Common myeloid progenitor, CD34-positive (primary cell): ENCODE measurements around the gene EIF3J. TPM values are rescaled to one million over a fixed set of nuclear protein-coding genes. Genes with fewer than 3 reads are reported as not detected.

Experiments
- CTCF ChIA-PET: fragments of 350-600 bp; sonication (Branson Sonifier 250); formaldehyde crosslinking; loops from one replicate; lab custom pipeline; 2021; ENCODE audit warnings: antibody characterized with exemption; lab: Charles Lee
- POLR2A ChIA-PET: fragments of 350-600 bp; sonication (Branson Sonifier 250); formaldehyde crosslinking; loops from one replicate; lab custom pipeline; 2021; ENCODE audit warnings: antibody characterized with exemption; lab: Charles Lee
- DNase-seq, 3 donors: peaks; one replicate each; pipeline versions ENCODE4 v3.0.0 to v3.0.0-alpha.2; 2013
- H3K27ac ChIP-seq, 2 experiments: 1 replicate in 1 of 2; 2 replicates in 1 of 2; pipeline ENCODE4 v1.7.0; 2013; ENCODE audit warnings: inconsistent platforms in 2 of 2, low read length in 2 of 2, mild to moderate bottlenecking in 2 of 2, low read depth in 1 of 2, moderate library complexity in 1 of 2; ENCODE audit not compliant: severe bottlenecking in 2 of 2, insufficient read depth in 1 of 2, poor library complexity in 1 of 2
- H3K27me3 ChIP-seq, 5 experiments: replicated peaks in 2 of 5; 1 replicate in 3 of 5; 2 replicates in 2 of 5; pipeline versions ENCODE4 v1.6.1 to v1.7.0; 2013; ENCODE audit warnings: low read length in 4 of 5, mild to moderate bottlenecking in 2 of 5, moderate library complexity in 2 of 5, inconsistent platforms in 1 of 5; ENCODE audit not compliant: insufficient read depth in 5 of 5, control insufficient read depth in 4 of 5
- H3K36me3 ChIP-seq, 4 experiments: 1 replicate in 2 of 4; 2 replicates in 2 of 4; pipeline versions ENCODE4 v1.6.1 to v1.7.0; 2013; ENCODE audit warnings: low read length in 3 of 4, control low read depth in 1 of 4, mild to moderate bottlenecking in 1 of 4; ENCODE audit not compliant: control insufficient read depth in 4 of 4, insufficient read depth in 4 of 4
- H3K4me1 ChIP-seq, 4 experiments: 1 replicate in 3 of 4; 2 replicates in 1 of 4; pipeline versions ENCODE4 v1.6.1 to v1.7.1; 2013; ENCODE audit warnings: low read length in 3 of 4, mild to moderate bottlenecking in 3 of 4, control low read depth in 1 of 4, inconsistent platforms in 1 of 4, moderate library complexity in 1 of 4; ENCODE audit not compliant: control insufficient read depth in 4 of 4, insufficient read depth in 4 of 4; ENCODE audit errors: control extremely low read depth in 1 of 4
- H3K4me3 ChIP-seq, 7 experiments: 1 replicate in 4 of 7; 2 replicates in 3 of 7; pipeline versions ENCODE4 v1.5.1 to v1.7.0; 2013; ENCODE audit warnings: mild to moderate bottlenecking in 7 of 7, low read length in 6 of 7, moderate library complexity in 6 of 7, inconsistent platforms in 2 of 7, low read depth in 2 of 7, control low read depth in 1 of 7; ENCODE audit not compliant: insufficient read depth in 4 of 7, control insufficient read depth in 1 of 7; ENCODE audit errors: extremely low read depth in 1 of 7
- H3K9me3 ChIP-seq, 5 experiments: 1 replicate in 4 of 5; 2 replicates in 1 of 5; pipeline versions ENCODE4 v1.6.1 to v1.7.1; 2013; ENCODE audit warnings: low read length in 4 of 5, mild to moderate bottlenecking in 2 of 5, inconsistent platforms in 1 of 5, low read depth in 1 of 5, moderate library complexity in 1 of 5; ENCODE audit not compliant: control insufficient read depth in 4 of 5, insufficient read depth in 2 of 5; ENCODE audit errors: control extremely low read depth in 1 of 5
- WGBS: methylation state at CpG from one replicate; pipeline ENCODE4 v1.1.5; 2013; ENCODE audit not compliant: insufficient coverage; 5-methylcytosine and 5-hydroxymethylcytosine counted together
- polyA plus RNA-seq: library from polyadenylated mRNA; unstranded; fragments of 120-200 nt; gene quantifications from one replicate; pipeline ENCODE4 v1.2.1, GENCODE V29; 2013

The EIF3J gene, protein sequence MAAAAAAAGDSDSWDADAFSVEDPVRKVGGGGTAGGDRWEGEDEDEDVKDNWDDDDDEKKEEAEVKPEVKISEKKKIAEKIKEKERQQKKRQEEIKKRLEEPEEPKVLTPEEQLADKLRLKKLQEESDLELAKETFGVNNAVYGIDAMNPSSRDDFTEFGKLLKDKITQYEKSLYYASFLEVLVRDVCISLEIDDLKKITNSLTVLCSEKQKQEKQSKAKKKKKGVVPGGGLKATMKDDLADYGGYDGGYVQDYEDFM
- 84.3 TPM for polyA plus RNA-seq

DNA sequence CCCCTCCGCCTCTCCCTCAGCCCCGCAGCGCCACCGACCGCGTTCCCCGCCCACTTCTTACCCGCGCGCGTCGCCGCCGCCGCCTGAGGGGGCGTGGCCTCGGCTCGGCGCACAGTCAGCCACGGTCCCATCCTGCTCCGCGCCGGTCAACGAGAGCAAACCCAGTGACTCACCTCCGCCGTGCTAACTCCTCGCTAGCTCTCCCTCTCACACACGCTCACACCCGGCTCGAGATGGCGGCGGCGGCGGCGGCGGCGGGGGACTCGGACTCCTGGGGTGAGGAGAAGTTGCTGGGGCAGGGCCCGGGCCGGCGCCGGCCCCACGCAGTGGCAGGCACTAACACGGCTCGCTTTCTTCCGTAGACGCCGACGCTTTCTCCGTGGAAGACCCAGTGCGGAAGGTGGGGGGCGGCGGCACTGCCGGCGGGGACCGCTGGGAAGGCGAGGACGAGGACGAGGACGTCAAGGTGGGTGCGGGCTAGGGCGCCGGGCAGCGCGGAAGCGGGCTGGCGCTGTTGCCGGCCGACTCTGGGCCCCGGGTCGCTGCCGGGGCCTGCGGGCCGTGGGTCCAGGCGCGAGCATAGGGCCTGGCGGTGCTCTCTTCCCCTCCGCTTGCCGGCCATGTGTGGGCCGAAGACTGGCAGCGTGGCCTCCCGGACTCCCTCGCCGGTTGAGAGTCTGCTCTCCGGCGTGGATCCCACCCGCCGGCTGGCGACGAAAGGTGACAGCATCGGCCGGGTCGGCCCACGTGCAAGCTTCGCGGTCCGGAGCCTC, at the start of gene EIF3J:
Gene EIF3J (plus strand): TSS at position 186 of the 773 bp plus-strand sequence. CDS start 48 bp downstream, at position 234.
- CTCF ChIA-PET: interaction anchor here (1.0 to 2.3 kb wide), 7 partner anchors 9 to 177 kb away, joined by 3 to 10 read pairs (median 5); no protein-coding TSS in a partner anchor
- peak; percentile 96 to 98 (median 98) for DNase-seq
- no peaks in the 10 kb centered on the region for H3K27me3 ChIP-seq
- H3K36me3 ChIP-seq: peaks cover 3 to 21% (median 10%) of the 10 kb centered on the region in 4 experiments
- peaks cover 11 to 29% (median 25%) of the 10 kb centered on the region in 4 experiments for H3K4me1 ChIP-seq
- POLR2A ChIA-PET: interaction anchor here (0.7 to 1.4 kb wide), 4 partner anchors 8 to 490 kb away, joined by 3 to 4 read pairs (median 4); no protein-coding TSS in a partner anchor
- peak within 1 kb of the TSS; percentile 91 to 96 for H3K27ac ChIP-seq
- no peaks in the 10 kb centered on the region for H3K9me3 ChIP-seq
- WGBS: 0% methylated on average over 87 of the region's 97 CpGs
- H3K4me3 ChIP-seq: peak within 1 kb of the TSS; percentile 81 to 93 (median 93)

DNA sequence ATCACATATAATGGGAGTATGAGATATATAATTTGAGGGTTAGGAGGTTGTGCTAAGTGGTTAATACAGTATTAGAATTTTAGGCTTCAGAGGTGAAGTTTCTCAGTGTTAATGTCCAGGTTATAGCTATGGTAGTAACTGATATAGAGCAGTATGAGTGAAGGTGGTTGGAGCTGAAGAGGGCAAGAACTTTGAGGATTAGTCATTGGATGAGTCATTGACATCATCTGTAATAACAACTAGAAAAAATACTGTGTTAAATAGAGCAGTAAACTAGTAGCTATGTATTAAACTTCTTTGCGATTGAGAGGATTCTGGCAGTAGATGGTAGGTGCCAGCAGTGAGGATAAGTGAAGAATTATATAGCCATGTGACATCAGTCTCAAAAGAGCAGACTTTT, 47.5 kb upstream of the EIF3J start:
- Histone ChIP-seq H3K9me3 (no peaks in the 10 kb centered on the region), H3K4me3 (no peak overlapping the region), H3K27ac (no peak overlapping the region), H3K36me3 (peaks cover 23 to 49% (median 39%) of the 10 kb centered on the region in 4 experiments), H3K4me1 (no peaks in the 10 kb centered on the region), H3K27me3 (no peaks in the 10 kb centered on the region)
- peak in 1 of 3 donors; percentile 9 for DNase-seq
- ChIA-PET POLR2A (no interaction called here), CTCF (interaction anchor here (0.8 to 2.0 kb wide), 3 partner anchors 12 to 587 kb away, joined by 3 to 6 read pairs (median 3); no protein-coding TSS in a partner anchor)
- 100% methylated on average over 1 of the region's 1 CpG for WGBS

DNA sequence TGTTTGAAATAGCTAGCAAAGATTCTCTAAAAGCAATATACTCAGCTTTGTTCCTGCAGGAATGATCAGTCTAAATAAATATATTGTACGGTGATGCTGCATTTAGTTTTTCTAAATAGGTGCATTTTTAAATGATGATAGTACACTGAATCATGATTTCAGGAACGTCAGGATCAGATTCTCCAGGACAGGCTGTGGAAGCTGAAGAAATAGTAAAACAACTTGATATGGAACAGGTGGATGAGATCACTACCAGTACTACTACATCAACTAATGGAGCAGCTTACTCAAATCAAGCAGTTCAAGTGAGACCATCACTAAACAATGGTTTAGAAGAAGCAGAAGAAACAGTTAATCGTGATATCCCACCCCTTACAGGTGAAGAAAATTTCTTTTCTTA, 46.3 kb upstream of the EIF3J start:
- POLR2A ChIA-PET: interaction anchor here (0.6 kb wide), 2 partner anchors 133 to 181 kb away, joined by 3 read pairs; no protein-coding TSS in a partner anchor
- H3K36me3 ChIP-seq: peaks cover 19 to 47% (median 34%) of the 10 kb centered on the region in 4 experiments

DNA sequence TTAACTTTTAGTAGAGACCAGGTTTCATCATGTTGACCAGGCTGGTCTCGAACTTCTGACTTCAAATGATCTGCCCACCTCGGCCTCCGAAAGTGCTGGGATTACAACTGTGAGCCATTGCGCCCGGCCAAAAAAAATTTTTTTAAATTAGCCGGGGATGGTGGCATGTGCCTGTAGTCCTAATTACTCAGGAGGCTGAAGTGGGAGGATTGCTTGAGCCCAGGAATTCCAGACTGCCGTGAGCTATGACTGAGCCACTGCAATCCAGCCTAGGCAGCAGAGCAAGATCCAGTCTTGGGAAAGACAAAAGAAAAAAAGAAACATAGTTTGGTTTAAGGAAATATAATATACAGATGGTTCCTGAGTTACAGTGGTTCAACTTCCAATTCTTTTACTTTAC, 44.9 kb upstream of the EIF3J start:
- Histone ChIP-seq H3K4me1 (no peaks in the 10 kb centered on the region), H3K9me3 (no peaks in the 10 kb centered on the region), H3K27ac (peak overlapping the region in 1 of 2 experiments; percentile 25), H3K4me3 (no peak overlapping the region), H3K27me3 (no peaks in the 10 kb centered on the region), H3K36me3 (peaks cover 14 to 49% (median 31%) of the 10 kb centered on the region in 4 experiments)
- WGBS: 98% methylated on average over 7 of the region's 7 CpGs
- ChIA-PET CTCF (interaction anchor here (1.2 kb wide), 1 partner anchor 9 kb away, joined by 3 read pairs; no protein-coding TSS in a partner anchor), POLR2A (no interaction called here)
- DNase-seq: no peak

More for the DNA sequence above, 46.3 kb upstream of the EIF3J start:
- Histone ChIP-seq H3K4me3 (no peak overlapping the region), H3K27ac (no peak overlapping the region), H3K9me3 (no peaks in the 10 kb centered on the region), H3K4me1 (no peaks in the 10 kb centered on the region), H3K27me3 (no peaks in the 10 kb centered on the region)
- DNase-seq: no peak
- WGBS: no CpG with 5 or more reads among the region's 3 CpGs
- CTCF ChIA-PET: interaction anchor here (1.3 to 2.0 kb wide), 3 partner anchors 11 to 27 kb away, joined by 3 to 6 read pairs (median 3); no protein-coding TSS in a partner anchor

DNA sequence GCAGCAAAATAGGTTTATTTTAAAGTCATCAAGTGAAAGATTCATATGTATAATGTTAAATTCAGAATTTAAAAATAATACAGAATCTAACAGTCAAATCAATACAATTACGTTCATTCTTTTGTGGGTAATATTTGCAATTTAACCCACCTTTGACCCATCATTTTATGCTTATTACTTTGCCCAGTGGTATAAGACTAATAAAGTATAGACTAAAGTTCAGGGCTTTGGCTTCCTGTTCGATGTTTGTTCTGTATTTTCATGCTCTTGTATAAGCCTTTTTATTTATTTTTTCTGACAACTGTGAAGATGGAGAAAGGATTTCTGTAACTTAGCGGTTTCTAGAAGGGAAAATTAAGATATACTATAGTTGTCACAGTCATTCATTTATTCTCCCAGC, 44.3 kb upstream of the EIF3J start:
- POLR2A ChIA-PET: no interaction called here
- H3K27ac ChIP-seq: no peak overlapping the region
- peaks cover 11 to 49% (median 26%) of the 10 kb centered on the region in 4 experiments for H3K36me3 ChIP-seq
- no peaks in the 10 kb centered on the region for H3K4me1 ChIP-seq
- no peaks in the 10 kb centered on the region for H3K9me3 ChIP-seq
- H3K27me3 ChIP-seq: no peaks in the 10 kb centered on the region
- CTCF ChIA-PET: interaction anchor here (1.2 kb wide), 1 partner anchor 8 kb away, joined by 3 read pairs; no protein-coding TSS in a partner anchor
- no CpG with 5 or more reads among the region's 3 CpGs for WGBS
- no peak for DNase-seq
- no peak overlapping the region for H3K4me3 ChIP-seq

DNA sequence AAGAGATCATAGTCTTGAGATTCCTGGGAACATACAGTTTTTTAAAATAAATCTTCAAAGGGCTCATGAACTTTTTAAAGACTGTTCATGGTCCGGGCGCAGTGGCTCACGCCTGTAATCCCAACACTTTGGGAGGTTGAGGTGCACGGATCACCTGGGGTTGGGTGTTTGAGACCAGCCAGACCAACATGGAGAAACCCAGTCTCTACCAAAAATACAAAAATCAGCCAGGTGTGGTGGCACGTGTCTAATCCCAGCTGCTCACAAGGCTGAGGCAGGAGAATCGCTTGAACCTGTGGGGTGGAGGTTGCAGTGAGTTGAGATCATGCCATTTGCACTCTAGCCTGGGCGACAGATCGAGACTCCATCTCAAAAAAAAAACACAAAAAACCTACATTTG, 41.4 kb upstream of the EIF3J start:
- H3K27me3 ChIP-seq: no peaks in the 10 kb centered on the region
- peaks cover 13 to 42% (median 33%) of the 10 kb centered on the region in 4 experiments for H3K36me3 ChIP-seq
- POLR2A ChIA-PET: no interaction called here
- H3K27ac ChIP-seq: peak overlapping the region in 1 of 2 experiments; percentile 25
- no peak overlapping the region for H3K4me3 ChIP-seq
- H3K4me1 ChIP-seq: no peaks in the 10 kb centered on the region
- no peak for DNase-seq
- H3K9me3 ChIP-seq: no peaks in the 10 kb centered on the region
- WGBS: 100% methylated on average over 6 of the region's 8 CpGs
- CTCF ChIA-PET: no interaction called here
